Amygdala (tissue), 56 donors: ENCODE data around the gene CENPA.

Experiments
- DNase-seq, 56 donors: peaks; one replicate each; lab custom pipeline; 2025; lab: John Stamatoyannopoulos, UW

Gene CENPA

DNA sequence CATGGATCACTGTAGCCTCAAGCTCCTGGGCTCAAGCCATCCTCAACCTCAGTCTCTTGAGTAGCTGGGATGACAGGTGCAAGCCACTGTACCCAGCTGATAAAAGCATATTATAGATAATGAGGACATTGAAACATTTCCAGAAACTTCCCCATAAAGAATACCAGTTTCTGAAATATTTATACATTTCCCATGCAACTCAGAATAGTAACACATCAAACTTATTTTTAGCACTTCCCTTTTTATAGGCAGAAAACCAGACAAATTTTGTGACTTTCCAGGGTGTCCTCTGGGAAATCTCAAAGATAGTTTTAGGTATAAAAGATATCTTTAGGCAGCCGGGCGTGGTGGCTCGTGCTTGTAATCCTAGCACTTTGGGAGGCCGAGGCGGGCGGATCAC lies 37.0 kb downstream of the CENPA start:
- DNase-seq: no peak

DNA sequence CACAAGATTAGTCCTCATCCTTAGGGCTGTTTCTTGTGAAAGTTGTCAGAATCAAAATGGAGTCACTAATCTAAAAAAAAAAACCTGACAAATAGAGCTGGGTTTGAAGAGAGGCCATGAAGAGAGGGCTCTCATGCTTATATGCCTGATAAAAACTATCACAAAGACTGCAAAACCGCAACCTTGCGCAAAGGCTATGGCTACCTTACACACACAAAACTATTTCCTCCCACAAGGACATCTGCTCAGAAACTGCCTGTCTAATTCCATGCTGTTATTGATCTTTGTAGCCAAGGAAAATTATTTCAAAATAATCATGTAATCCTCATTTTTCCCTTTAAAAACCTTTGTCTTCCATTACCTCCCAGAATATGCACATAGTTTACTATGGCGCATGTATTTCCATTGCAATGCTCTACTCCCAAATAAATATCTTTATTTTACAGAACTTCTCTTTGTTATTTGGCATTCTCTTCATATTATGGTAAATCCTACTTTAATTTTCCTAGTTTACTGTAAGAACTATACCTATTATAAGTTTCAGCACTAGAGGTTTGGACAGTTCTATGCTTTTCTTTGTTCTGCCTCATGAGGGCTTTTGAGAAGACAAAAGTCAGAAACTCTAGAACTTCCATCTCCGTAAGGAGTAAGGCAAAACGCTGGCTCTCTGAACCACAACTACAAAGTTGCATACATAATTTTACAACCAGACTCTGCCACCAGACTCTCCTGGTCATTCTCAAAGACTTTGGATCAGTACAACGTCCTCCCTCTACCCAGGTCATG lies 52.5 kb downstream of the CENPA start:
- no peak for DNase-seq

GRCh38 chr2:26840937-26841610 lies 55.2 kb downstream of the CENPA start:
- no peak for DNase-seq

- DNase-seq: no peak
Measured at GRCh38 chr2:26843041-26843440, 57.2 kb downstream of the CENPA start.
